GM19099 (cell line): ENCODE measurements around the gene FCSK.

Experiments
- POLR2A ChIP-seq: IDR thresholded peaks from 3 replicates; pipeline ENCODE4 v1.6.1; 2011; ENCODE audit warnings: low read depth; ENCODE audit not compliant: insufficient read length; ENCODE audit errors: extremely low read depth

Gene FCSK

DNA sequence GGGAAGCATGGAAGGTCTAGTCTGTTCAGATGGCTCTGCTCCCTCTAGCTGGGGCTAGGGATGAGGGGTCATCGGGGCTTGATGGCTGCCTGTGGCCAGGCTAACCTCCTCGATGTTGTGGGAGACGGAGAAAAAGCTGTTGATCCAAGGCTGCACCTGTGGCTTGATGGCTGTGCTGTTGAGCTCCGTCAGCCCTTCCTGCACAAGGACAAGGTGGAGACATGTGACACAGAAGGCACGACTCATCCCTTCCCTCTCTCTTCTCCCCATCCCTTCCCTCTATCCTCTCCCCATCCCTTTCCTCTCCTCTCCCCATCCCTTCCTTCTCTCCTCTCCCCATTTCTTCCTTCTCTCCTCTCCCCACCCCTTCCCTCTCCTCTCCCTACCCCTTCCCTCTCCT is 28.2 kb downstream of the FCSK start:
- TF ChIP-seq POLR2A = no peak

DNA sequence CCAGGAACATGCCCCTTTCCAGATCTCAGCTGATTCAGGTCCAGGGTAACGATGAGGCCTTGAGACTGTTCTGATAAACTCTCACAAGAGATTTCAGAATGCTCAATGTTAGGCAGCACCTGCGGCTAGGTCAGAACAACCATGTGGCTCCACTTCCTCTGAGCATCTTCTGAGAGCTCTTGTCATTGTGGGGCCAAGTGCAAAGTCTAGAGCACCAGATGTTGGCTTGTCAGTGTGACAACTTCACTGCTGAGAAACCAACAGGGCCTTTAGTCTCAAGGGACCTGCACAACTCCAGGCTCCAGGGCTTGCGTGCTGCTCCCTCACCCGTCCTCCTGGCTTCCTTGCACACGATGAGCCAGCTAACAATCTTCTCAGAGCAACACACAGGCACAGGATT is 29.0 kb downstream of the FCSK start:
- TF ChIP-seq POLR2A = peak; percentile 18

DNA sequence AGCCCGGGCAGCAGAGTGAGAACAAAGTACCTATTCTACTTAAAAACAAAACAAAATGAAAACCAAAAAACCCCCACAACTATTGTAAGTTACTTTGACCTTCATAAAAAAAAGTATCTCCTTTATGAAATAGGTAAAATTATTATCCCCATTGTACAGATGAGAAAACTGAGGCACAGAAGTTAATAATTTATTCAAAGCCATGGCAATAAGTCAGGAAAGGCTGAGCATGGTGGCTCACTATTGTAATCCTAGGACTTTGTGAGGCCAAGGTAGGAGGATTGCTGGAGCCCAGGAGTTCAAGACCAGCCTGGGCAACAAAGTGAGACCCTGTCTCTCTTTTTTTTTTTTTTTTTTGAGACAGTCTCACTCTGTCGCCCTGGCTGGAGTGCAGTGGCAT is 30.5 kb downstream of the FCSK start:
- no peak for TF ChIP-seq POLR2A

DNA sequence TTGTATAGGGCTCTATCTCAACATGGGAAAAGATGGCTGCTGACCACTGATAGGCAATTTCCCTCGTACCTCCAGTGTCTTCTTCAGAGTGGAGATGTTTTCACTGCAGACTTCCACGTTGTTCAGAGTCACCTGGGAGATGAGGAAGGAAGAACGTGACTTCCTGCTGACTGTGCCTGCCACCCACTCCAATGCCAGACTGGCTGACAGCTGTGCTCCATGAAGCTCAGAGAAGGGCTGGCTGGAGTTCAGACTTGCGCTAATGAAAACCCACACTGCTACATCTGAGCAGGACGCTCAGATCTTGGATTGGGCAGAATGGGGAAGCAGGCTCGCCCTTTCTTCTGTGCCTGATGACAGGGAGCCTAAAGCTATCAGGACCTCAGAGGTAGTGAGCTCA is 35.9 kb downstream of the FCSK start:
- TF ChIP-seq POLR2A = no peak

DNA sequence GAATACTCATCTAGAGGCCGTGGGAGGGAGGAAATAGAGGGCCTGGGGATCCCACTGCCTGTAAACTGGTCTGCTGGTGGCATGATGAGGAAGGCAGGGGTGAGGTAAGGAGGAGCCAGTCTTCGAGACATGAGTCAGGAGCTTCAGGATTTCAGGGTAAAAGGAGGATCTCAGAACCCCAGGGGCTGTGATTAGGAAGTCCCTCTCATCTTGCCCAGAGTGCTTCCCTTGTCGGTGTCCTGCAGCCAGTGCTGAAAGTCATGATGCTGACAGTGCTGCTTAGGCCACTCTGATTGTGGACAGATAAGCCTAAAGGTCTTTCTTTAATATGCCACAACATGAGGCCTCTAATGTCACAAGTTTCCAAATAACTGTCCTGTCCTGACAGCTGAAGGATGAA is 39.4 kb downstream of the FCSK start:
- TF ChIP-seq POLR2A = no peak

DNA sequence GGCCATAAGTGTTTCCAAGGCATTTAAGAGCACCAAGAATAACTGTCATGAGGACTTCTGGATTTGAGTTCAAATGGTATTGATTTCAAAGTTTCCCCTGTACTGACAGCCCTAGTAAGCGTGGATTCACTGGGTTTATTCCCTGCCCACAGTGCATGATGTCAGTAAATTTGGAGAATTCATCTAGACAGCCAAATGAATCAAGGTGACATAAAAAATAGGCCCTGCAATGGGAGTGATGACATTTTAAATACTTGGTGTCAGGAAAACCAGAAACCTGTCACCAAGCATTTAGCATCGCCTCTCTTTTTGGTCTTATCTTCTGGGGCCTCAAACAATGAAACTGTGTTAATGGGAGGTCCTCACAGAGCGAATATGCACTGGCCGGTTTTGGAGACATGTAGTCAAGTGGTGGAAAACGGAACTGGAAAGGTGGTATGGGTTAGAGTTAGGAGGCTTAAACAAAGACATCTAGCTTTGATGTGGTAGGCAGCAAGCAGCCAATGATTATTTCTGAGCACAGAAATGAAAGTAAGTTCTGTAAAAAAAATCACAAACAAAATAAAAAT is 39.9 kb downstream of the FCSK start:
- TF ChIP-seq POLR2A = no peak

DNA sequence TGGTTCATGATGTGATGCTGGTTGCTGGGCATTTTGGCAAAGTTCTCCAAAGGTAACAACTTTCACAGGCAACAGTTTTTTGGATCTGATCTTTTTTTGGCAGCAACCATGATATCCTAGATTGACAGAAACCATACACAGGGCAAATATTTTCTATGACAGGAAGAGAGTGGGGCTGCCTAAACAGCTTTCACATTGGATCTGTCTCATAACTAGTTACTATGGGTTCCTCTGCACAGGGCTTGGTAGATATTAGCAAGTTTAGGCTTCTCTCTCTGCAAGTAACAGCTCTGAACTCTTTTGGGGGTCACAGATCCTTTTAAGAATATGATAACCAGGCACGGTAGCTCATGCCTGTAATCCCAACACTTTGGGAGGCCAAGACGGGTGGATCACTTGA is 40.4 kb downstream of the FCSK start:
- no peak for TF ChIP-seq POLR2A

DNA sequence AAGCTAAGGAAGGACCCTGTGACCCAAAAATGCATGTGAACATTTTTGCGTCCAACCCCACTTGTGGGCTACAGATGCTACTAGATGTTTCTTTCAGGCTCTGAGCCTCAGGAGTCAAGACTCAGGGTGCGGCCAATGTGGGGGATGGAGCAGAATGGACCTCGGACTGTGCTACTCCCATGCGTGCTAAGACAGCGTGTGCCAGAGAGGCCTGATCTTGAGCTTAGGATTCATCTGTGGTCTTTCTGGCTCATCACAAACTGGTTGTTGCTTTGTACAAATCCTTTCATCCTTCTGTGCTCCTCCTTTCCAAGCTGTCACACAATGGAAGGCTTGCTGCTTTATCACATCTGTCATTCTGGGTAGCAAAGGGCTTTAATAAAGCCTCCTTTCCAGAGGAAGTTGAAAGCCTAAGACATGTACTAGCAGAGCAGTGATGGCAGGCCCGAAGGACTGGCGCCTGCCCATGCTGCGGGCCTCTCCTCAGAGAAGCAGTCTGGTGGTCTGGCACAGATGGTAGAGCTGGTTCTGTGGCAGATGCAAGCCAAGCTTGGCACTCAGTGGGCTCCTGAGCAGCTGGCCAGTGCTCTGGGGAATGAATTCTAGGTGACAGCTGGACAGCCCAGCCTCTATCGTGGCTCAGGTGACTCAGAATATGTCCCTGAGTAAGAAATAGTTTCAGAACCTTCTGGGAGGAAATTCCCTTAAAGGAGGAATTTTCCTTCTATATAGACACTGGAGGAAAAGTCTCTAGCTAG is 41.2 kb downstream of the FCSK start:
- no peak for TF ChIP-seq POLR2A

DNA sequence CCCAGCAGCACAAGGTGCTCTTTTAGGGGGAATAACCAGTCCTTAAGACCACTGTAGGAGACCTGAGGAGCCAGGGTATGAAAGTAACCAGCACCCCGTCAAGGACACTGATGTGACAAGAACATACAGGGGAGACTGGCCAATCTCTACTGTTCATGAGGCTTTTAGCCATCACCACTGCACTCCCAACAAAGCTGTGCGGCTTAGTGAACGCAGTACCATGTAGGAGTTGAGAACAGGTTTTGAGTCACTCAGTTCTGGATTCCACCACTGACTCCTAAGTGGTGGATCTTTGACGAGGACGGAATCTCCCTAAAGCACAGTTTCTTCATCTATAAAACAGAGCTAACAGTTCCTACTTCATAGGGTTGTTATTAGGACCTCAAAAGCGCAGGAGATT is 42.1 kb downstream of the FCSK start:
- no peak for TF ChIP-seq POLR2A

DNA sequence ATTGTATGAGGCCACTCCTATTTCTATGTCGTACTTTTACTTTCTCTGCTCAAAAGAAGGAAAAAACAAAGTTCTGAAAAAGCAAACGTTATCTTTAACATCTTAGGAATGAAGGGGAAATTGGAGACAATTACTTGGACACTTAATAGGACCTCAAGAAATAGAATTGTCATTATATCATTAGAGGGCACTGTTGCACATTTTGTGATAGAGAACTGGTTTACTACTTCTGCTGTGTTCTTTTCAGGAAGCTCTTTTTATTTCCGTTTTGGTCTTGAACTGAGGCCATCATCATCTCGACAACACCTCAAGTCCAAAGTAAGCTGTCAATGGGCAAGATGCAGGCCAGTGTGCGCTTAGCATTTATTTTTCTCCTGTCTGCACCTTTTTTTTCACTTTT is 54.4 kb downstream of the FCSK start:
- no peak for TF ChIP-seq POLR2A

DNA sequence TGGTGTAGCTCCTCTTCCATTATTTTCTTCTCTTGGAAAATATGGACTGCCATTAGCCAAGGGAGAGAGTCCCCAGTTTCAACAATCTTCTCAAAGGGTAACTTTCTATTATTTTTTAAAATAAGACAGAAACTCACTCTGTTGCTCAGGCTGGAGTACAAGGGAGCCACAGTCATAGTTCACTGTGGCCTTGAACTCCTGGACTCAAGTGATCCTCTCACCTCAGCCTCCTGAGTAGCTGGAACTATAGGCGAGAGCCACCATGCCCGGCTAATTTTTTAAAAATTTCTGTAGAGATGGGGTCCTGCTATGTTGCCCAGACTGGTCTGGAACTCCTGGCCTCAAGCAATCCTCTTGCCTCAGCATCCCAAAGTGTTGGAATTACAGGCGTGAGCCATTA is 55.8 kb downstream of the FCSK start:
- TF ChIP-seq POLR2A = no peak

DNA sequence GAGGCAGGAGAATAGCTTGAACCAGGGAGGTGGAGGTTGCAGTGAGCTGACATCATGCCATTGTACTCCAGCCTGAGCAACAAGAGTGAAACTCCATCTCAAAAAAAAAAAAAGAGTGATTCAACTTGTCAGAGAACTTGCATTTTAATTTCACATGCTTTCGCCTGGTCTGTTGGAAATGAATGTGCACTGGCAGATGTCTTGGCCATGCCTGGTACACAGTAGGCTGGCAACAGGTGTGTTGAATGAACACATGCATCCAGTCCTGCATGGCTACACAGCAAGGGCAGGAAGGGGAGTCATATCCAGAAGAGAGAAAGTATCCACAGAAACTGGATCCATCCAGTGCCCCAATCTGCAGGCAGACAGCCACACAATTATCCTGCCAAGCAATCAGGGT is 57.4 kb downstream of the FCSK start:
- no peak for TF ChIP-seq POLR2A

DNA sequence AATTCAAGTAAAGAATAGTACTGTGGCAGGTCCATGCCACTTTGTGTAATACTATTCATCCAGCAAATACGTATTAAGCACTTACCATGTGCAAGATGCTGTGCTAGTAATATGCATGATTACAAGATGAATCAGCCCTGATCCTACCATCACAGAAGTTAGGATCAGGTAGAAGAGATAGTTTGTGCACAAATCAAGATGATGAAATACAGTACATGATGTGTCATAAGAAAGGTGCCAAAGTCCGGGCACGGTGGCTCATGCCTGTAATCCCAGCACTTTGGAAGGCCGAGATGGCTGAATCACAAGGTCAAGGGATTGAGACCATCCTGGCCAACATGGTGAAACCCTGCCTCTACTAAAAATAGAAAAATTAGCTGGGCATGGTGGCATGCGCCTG is 58.1 kb downstream of the FCSK start:
- TF ChIP-seq POLR2A = no peak

DNA sequence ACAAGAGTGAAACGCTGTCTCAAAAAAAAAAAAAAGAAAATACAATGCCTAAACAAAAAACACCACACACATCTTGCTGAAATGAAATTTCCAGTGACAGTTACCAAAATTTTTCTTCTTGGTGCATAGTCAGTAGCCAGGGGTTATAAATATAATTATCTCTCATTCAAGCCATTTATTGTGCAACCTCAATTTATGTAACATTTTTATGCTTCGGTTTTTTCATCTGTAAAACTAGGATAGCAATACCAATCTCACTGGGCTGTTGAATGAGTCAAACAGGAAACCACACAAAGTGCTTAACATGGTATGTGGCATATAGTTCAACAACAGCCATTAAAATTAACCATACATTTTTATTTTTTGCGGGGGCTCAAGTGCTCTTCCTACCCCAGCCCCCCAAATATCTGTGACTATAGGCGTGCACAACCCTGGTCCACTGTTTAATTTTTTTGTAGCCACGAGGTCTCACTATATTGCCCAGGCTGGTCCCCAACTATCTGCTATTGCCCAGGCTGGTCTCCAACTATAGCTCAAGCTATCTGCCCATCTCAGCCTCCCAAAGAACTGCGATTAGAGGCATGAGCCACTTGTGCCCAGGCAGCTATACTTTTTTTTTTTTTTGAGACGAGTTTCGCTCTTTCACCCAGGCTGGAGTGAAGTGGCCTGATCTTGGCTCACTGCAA is 66.4 kb downstream of the FCSK start:
- no peak for TF ChIP-seq POLR2A

DNA sequence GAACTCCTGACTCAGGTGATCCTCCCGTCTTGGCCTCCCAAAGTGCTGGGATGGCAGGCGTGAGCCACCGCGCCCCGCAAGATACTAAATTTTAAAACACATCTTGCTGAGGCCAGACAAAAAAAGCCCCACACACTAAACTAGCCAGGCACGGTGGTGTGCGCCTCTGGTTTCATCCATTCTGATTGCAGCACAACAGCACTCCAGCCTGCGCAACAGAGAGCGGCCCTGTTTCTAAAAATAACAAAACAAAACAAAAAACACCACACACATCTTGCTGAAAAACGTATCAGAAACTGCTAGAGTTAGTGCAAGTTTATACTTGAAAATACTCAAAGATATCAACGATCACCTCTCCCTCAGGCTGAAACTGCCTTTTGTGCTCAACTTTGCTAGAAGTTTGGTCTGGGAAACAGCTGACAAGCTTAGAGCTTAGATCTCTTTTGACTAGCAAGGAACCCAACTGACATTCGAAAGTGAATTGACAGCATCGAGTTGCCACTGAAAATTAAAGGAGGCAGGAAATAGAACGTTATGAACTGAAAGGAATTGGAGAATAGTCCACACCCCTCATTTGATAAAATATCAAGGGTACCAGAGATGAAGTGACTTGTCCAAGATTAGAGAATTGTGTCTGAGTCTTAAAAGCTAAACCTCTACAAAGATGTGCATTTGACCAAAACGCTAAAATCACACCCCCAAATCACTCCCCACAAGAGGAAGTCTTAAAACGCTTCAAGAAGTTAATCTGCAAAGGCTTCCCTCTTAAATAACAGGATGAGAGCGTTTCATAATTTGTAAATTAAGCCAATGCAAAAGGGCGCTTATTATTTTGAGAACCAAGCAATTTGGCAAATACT is 68.1 kb downstream of the FCSK start:
- no peak for TF ChIP-seq POLR2A

DNA sequence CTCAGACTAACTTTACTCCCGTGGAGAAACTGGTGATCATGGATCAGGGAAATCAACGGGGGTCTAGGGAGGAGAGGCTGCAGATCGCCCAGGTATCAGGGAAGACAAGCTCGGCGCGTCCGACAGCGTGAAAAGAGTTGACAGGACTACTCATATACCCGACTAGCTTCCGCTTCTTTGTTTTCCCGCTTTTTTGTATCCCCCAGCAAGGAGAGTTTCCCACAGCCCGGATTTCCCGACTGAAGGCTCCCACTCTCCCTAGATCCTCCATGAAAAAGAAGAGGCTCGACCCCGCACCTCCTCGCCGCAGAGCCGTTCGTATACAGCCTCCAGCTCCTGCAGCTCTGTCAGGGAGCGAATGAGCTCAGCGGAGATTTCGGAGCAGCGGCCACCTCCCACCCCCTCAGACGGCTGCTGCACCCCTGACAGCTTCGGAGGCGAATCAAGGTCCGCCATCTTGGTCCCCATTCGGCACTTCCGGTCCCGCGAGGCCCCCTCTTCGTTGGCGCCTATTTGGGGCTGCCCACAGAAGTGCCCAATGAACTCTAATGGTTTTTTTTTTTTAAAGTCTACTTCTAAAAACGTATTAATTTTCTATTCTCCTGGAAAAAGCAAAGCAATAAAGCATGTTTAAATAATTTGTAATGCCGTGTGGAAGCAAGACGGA is 68.8 kb downstream of the FCSK start, which contains the start of gene COG4:
COG4 (minus strand) TSS at position 479 of the 667 bp plus-strand sequence; CDS start at position 468, 11 bp downstream.
- peak; percentile 95 for TF ChIP-seq POLR2A
